ENCODE data around the gene EFEMP2. TPM values are rescaled to one million over a fixed set of nuclear protein-coding genes. Genes with fewer than 3 reads are reported as not detected.

The EFEMP2 gene
- total RNA-seq, 1 experiment from 2014 or later: 25.3 TPM

GRCh38 chr11:65826984-65827735 lies 45.4 kb downstream of the EFEMP2 start:
- no peak for DNase-seq (ENCODE audit: low read depth)

DNA sequence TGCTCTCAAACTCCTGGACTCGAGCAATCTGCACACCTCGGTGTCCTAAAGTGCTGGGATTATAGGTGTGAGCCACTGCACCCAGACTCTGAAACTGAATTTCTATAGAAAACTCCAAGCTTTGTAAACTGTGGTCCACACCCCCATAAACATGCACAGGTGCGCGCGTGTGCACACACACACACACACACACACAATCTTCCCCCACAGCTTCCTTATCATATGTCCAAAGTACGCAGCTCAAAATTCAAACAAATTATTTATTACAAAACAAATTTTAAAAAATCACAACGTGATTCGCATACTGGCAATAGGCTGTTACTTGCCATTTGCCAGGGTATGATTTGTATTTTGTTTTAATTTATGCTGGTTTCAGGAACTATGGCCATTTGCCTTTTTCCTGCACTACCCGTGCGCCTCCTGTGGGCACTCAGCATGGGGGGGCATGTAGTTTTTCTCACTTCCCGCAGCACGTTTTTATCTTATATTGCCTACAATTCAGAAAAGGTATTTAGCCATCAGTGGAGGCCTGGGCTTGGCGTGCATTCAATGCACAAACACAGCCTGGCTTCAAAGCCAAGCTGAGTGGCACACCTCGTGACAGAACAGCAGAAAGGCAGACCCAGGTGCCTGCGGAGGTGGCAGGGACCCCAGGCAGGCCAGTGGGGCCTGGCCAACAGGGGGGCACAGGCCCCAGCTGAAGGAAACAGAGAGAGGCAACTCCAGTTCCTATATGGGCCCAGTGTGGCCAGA lies 49.6 kb downstream of the EFEMP2 start:
- DNase-seq (ENCODE audit: low read depth): no peak

GRCh38 chr11:65821107-65821506 lies 51.5 kb downstream of the EFEMP2 start:
- DNase-seq (ENCODE audit: low read depth): no peak

- peak; percentile 76 for DNase-seq (ENCODE audit: low read depth)
Observed at GRCh38 chr11:65817835-65818680, 54.5 kb downstream of the EFEMP2 start.

GRCh38 chr11:65817312-65817834 lies 55.2 kb downstream of the EFEMP2 start:
- DNase-seq (ENCODE audit: low read depth): no peak

GRCh38 chr11:65816696-65817095 lies 55.9 kb downstream of the EFEMP2 start:
- no peak for DNase-seq (ENCODE audit: low read depth)

Other genes starting within 250 kb of the EFEMP2 start
- 8.7 and 22.7 TPM in 2 replicates for gene SIPA1, start 234.7 kb downstream of the EFEMP2 start, total RNA-seq (2014; rRNA removed; shearing (Covaris generic))
- gene RELA, start 209.9 kb downstream of the EFEMP2 start, total RNA-seq (2014; rRNA removed; shearing (Covaris generic)): 37.2 and 49.1 TPM in 2 replicates
- 21.6 and 37.8 TPM in 2 replicates for gene KAT5, start 160.5 kb downstream of the EFEMP2 start, total RNA-seq (2014; rRNA removed; shearing (Covaris generic))
- 45.0 and 48.2 TPM in 2 replicates for gene RNASEH2C, start 152.0 kb downstream of the EFEMP2 start, total RNA-seq (2014; rRNA removed; shearing (Covaris generic))
- gene AP5B1, start 91.8 kb downstream of the EFEMP2 start, total RNA-seq (2014; rRNA removed; shearing (Covaris generic)): 5.9 and 13.0 TPM in 2 replicates
- not detected in 2 replicates for gene OVOL1, start 85.7 kb downstream of the EFEMP2 start, total RNA-seq (2014; rRNA removed; shearing (Covaris generic))
- gene SNX32, start 38.8 kb downstream of the EFEMP2 start, total RNA-seq (2014; rRNA removed; shearing (Covaris generic)): 0.12 TPM in 1 of 2 replicates, not detected in the other
- gene CFL1, start 14.6 kb downstream of the EFEMP2 start, total RNA-seq (2014; rRNA removed; shearing (Covaris generic)): 1,801 and 2,276 TPM in 2 replicates
- gene MUS81, start 12.4 kb downstream of the EFEMP2 start, total RNA-seq (2014; rRNA removed; shearing (Covaris generic)): 22.7 and 42.4 TPM in 2 replicates
- gene CTSW, start 7.0 kb upstream of the EFEMP2 start, total RNA-seq (2014; rRNA removed; shearing (Covaris generic)): 0.49 and 1.5 TPM in 2 replicates
- 149 and 165 TPM in 2 replicates for gene FIBP, start 15.7 kb upstream of the EFEMP2 start, total RNA-seq (2014; rRNA removed; shearing (Covaris generic))
- 57.1 and 95.3 TPM in 2 replicates for gene CCDC85B, start 17.9 kb upstream of the EFEMP2 start, total RNA-seq (2014; rRNA removed; shearing (Covaris generic))
- 253 and 286 TPM in 2 replicates for gene FOSL1, start 27.6 kb upstream of the EFEMP2 start, total RNA-seq (2014; rRNA removed; shearing (Covaris generic))
- gene C11orf68, start 46.3 kb upstream of the EFEMP2 start, total RNA-seq (2014; rRNA removed; shearing (Covaris generic)): 39.1 and 47.9 TPM in 2 replicates
- gene DRAP1, start 46.6 kb upstream of the EFEMP2 start, total RNA-seq (2014; rRNA removed; shearing (Covaris generic)): 456 and 489 TPM in 2 replicates
- gene TSGA10IP, start 72.7 kb upstream of the EFEMP2 start, total RNA-seq (2014; rRNA removed; shearing (Covaris generic)): not detected in 2 replicates
- gene SART1, start 88.9 kb upstream of the EFEMP2 start, total RNA-seq (2014; rRNA removed; shearing (Covaris generic)): 60.3 and 102 TPM in 2 replicates
- 46.0 and 46.9 TPM in 2 replicates for gene EIF1AD, start 129.4 kb upstream of the EFEMP2 start, total RNA-seq (2014; rRNA removed; shearing (Covaris generic))
- 97.1 and 106 TPM in 2 replicates for gene BANF1, start 129.7 kb upstream of the EFEMP2 start, total RNA-seq (2014; rRNA removed; shearing (Covaris generic))
- 0.20 TPM in 1 of 2 replicates, not detected in the other for gene CST6, start 139.2 kb upstream of the EFEMP2 start, total RNA-seq (2014; rRNA removed; shearing (Covaris generic))
- gene CATSPER1, start 153.7 kb upstream of the EFEMP2 start, total RNA-seq (2014; rRNA removed; shearing (Covaris generic)): 1.6 TPM in 2 replicates
- not detected in 2 replicates for gene GAL3ST3, start 176.4 kb upstream of the EFEMP2 start, total RNA-seq (2014; rRNA removed; shearing (Covaris generic))
- 164 and 233 TPM in 2 replicates for gene SF3B2, start 179.6 kb upstream of the EFEMP2 start, total RNA-seq (2014; rRNA removed; shearing (Covaris generic))
- 24.2 and 32.7 TPM in 2 replicates for gene PACS1, start 197.5 kb upstream of the EFEMP2 start, total RNA-seq (2014; rRNA removed; shearing (Covaris generic))